H9 (cell line): Measurements from ENCODE around the gene CPNE7. TPM values are rescaled to one million over a fixed set of nuclear protein-coding genes. Genes with fewer than 3 reads are reported as not detected.

Experiments used
- DNase-seq: peaks from one replicate; pipeline ENCODE4 v3.0.0-alpha.2; 2017
- H2AFZ ChIP-seq: one replicate; pipeline ENCODE4 v1.6.1; 2013; ENCODE audit warnings: mild to moderate bottlenecking, low read length, control low read depth, moderate library complexity
- H2AK5ac ChIP-seq: 2 replicates; pipeline ENCODE4 v1.6.1; 2013; ENCODE audit warnings: low read length, control low read depth, mixed read lengths; ENCODE audit not compliant: insufficient read length
- H2BK120ac ChIP-seq: one replicate; pipeline ENCODE4 v1.6.1; 2013; ENCODE audit warnings: low read depth, mild to moderate bottlenecking, low read length, control low read depth, inconsistent platforms; ENCODE audit not compliant: poor library complexity, severe bottlenecking
- H2BK12ac ChIP-seq: 2 replicates; pipeline ENCODE4 v1.6.1; 2013; ENCODE audit warnings: low read length, control low read depth, mixed read lengths, low read depth; ENCODE audit not compliant: insufficient read length
- H2BK15ac ChIP-seq: 2 replicates; pipeline ENCODE4 v1.6.1; 2013; ENCODE audit warnings: low read depth, low read length, control low read depth
- H2BK20ac ChIP-seq: one replicate; pipeline ENCODE4 v1.6.1; 2013; ENCODE audit warnings: low read depth, mild to moderate bottlenecking, low read length, control low read depth, inconsistent platforms; ENCODE audit not compliant: poor library complexity, severe bottlenecking
- H2BK5ac ChIP-seq: 2 replicates; pipeline ENCODE4 v1.6.1; 2013; ENCODE audit warnings: low read length, control low read depth, mixed read lengths; ENCODE audit not compliant: insufficient read length
- H3K14ac ChIP-seq: 2 replicates; pipeline ENCODE4 v1.6.1; 2013; ENCODE audit warnings: low read length, control low read depth; ENCODE audit not compliant: insufficient read depth
- H3K18ac ChIP-seq: 2 replicates; pipeline ENCODE4 v1.6.1; 2013; ENCODE audit warnings: low read depth, mild to moderate bottlenecking, mixed read lengths, low read length, control low read depth; ENCODE audit not compliant: insufficient read length
- H3K23ac ChIP-seq: 2 replicates; pipeline ENCODE4 v1.6.1; 2013; ENCODE audit warnings: low read length, control low read depth, mixed read lengths, low read depth; ENCODE audit not compliant: insufficient read length
- H3K23me2 ChIP-seq: 2 replicates; pipeline ENCODE4 v1.6.1; 2013; ENCODE audit warnings: low read depth, mild to moderate bottlenecking, mixed read lengths, low read length, control low read depth; ENCODE audit not compliant: insufficient read length, poor library complexity, severe bottlenecking
- H3K27ac ChIP-seq: 2 replicates; pipeline ENCODE4 v1.5.1; 2013; ENCODE audit warnings: low read length, control low read depth, mixed read lengths, low read depth; ENCODE audit not compliant: insufficient read length
- H3K27me3 ChIP-seq: 2 replicates; pipeline ENCODE4 v1.6.1; 2013; ENCODE audit warnings: low read length, control low read depth, inconsistent platforms; ENCODE audit not compliant: insufficient read depth
- H3K4ac ChIP-seq: 2 replicates; pipeline ENCODE4 v1.6.1; 2013; ENCODE audit warnings: low read depth, mild to moderate bottlenecking, control low read depth, inconsistent platforms, low read length, moderate library complexity
- H3K4me1 ChIP-seq: 2 replicates; pipeline ENCODE4 v1.6.1; 2013; ENCODE audit warnings: low read length, control low read depth, inconsistent platforms; ENCODE audit not compliant: insufficient read depth
- H3K4me2 ChIP-seq: 2 replicates; pipeline ENCODE4 v1.6.1; 2013; ENCODE audit warnings: low read length, control low read depth, mixed read lengths; ENCODE audit not compliant: insufficient read length, insufficient read depth
- H3K56ac ChIP-seq: 2 replicates; pipeline ENCODE4 v1.6.1; 2013; ENCODE audit warnings: low read depth, mild to moderate bottlenecking, mixed read lengths, low read length, control low read depth; ENCODE audit not compliant: insufficient read length
- H3K79me1 ChIP-seq: 2 replicates; pipeline ENCODE4 v1.6.1; 2013; ENCODE audit warnings: low read depth, mild to moderate bottlenecking, moderate library complexity, low read length, control low read depth, inconsistent platforms; ENCODE audit not compliant: insufficient read depth, poor library complexity, severe bottlenecking
- H3K79me2 ChIP-seq: 2 replicates; pipeline ENCODE4 v1.6.1; 2013; ENCODE audit warnings: low read length, control low read depth, inconsistent platforms; ENCODE audit not compliant: insufficient read depth
- H3K9ac ChIP-seq: 2 replicates; pipeline ENCODE4 v1.6.1; 2013; ENCODE audit warnings: low read length, control low read depth, mixed read lengths; ENCODE audit not compliant: insufficient read length; ENCODE audit errors: extremely low read depth
- H3K9me3 ChIP-seq: one replicate; pipeline ENCODE4 v1.6.1; 2013; ENCODE audit warnings: low read depth, low read length, inconsistent platforms; ENCODE audit not compliant: control insufficient read depth
- H3T11ph ChIP-seq: one replicate; pipeline ENCODE4 v1.6.1; 2013; ENCODE audit warnings: mild to moderate bottlenecking, low read length, control low read depth, inconsistent platforms
- H4K20me1 ChIP-seq: one replicate; pipeline ENCODE4 v1.6.1; 2013; ENCODE audit not compliant: control insufficient read depth, insufficient read length, insufficient read depth
- H4K5ac ChIP-seq: 2 replicates; pipeline ENCODE4 v1.6.1; 2013; ENCODE audit warnings: low read depth, mild to moderate bottlenecking, mixed read lengths, low read length, control low read depth; ENCODE audit not compliant: insufficient read length
- H4K8ac ChIP-seq: replicated peaks from 2 replicates; pipeline ENCODE4 v1.6.1; 2013; ENCODE audit warnings: low read length, control low read depth, mixed read lengths, low read depth; ENCODE audit not compliant: insufficient read length
- H4K91ac ChIP-seq: 2 replicates; pipeline ENCODE4 v1.6.1; 2013; ENCODE audit warnings: low read depth, mild to moderate bottlenecking, moderate library complexity, mixed read lengths, low read length, control low read depth; ENCODE audit not compliant: insufficient read length
- H3K27ac Mint-ChIP-seq, 3 experiments: 2 replicates in 2 of 3; 3 replicates in 1 of 3; pipeline ENCODE4 v1.8.0; 2020 to 2021; ENCODE audit warnings: mixed read lengths in 3 of 3, mild to moderate bottlenecking in 1 of 3, moderate library complexity in 1 of 3
- H3K27me3 Mint-ChIP-seq: 2 replicates; pipeline ENCODE4 v1.8.0; 2021; ENCODE audit warnings: low read depth, mild to moderate bottlenecking, moderate library complexity, mixed read lengths
- H3K36me3 Mint-ChIP-seq, 3 experiments: 2 replicates in 2 of 3; 3 replicates in 1 of 3; pipeline ENCODE4 v1.8.0; 2020 to 2021; ENCODE audit warnings: low read depth in 3 of 3, mixed read lengths in 3 of 3; ENCODE audit not compliant: insufficient read depth in 1 of 3
- H3K4me1 Mint-ChIP-seq, 2 experiments: 2 replicates each; pipeline ENCODE4 v1.8.0; 2020; ENCODE audit warnings: mixed read lengths in 2 of 2
- H3K4me3 Mint-ChIP-seq, 2 experiments: 2 replicates in 1 of 2; 3 replicates in 1 of 2; pipeline ENCODE4 v1.8.0; 2020 to 2021; ENCODE audit warnings: mild to moderate bottlenecking in 2 of 2, mixed read lengths in 2 of 2, moderate library complexity in 1 of 2
- H3K9me3 Mint-ChIP-seq, 2 experiments: 2 replicates in 1 of 2; 3 replicates in 1 of 2; pipeline ENCODE4 v1.8.0; 2020; ENCODE audit warnings: mild to moderate bottlenecking in 2 of 2, mixed read lengths in 2 of 2, moderate library complexity in 1 of 2
- WGBS: extraction: QIAGEN DNeasy Blood & Tissue Kit; methylation state at CpG from one replicate; pipeline ENCODE4 v1.1.7; 2013; ENCODE audit warnings: missing lambda C conversion rate, low lambda C conversion rate, mixed read lengths; ENCODE audit not compliant: insufficient read length; ENCODE audit errors: extremely low coverage; 5-methylcytosine and 5-hydroxymethylcytosine counted together
- total RNA-seq: library from RNA; stranded (reverse); gene quantifications from 2 replicates; pipeline ENCODE4 v1.2.1, GENCODE V29; 2021
- TF ChIP-seq, protein P1 (sequence below): fragments of 200-600 bp; sonication (generic); conservative IDR thresholded peaks from 3 replicates; pipeline ENCODE4 v1.8.0; 2021; ENCODE audit warnings: antibody characterized with exemption, mild to moderate bottlenecking

CPNE7 gene
- total RNA-seq, 1 experiment from 2014 or later: 23.4 TPM

DNA sequence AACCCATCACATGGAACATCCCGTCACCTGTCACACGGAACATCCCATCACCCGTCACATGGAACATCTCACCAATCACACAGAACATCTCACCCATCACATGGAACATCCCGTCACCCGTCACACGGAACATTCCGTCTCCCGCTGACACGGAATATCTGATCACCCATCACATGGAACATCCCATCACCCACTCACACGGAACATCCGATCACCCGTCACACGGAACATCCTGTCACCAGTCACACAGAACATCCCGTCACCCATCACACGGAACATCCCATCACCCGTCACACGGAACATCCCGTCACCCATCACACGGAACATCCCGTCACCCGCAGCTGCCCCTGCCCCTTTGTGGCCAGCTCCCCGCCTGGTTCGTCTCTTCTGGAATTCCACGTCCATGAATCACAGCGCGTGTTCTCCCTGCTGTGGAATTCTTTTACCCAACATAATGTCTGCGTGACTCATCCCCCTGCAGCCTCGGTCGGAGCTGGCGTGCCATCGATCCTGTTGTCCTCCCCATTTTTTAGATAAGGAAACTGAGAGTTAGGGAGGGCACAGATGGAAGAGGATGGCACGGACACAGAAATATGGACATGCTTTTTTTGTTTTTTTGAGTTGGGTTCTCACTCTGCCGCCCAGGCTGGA, 5.6 kb downstream of the CPNE7 start:
- Histone ChIP-seq H4K5ac (no peak overlapping the region), H2BK5ac (no peak overlapping the region), H3K79me1 (no peaks in the 10 kb centered on the region), H2AK5ac (no peak overlapping the region), H4K8ac (no peak overlapping the region), H2BK20ac (no peak overlapping the region), H3K27ac (no peak overlapping the region), H2BK15ac (no peak overlapping the region), H3K56ac (no peak overlapping the region), H3K9ac (no peak overlapping the region), H3K23me2 (peaks cover 4% of the 10 kb centered on the region), H3K79me2 (no peaks in the 10 kb centered on the region), H2BK12ac (no peak overlapping the region), H4K91ac (no peak overlapping the region), H3K4me1 (no peaks in the 10 kb centered on the region), H3K9me3 (no peaks in the 10 kb centered on the region), H3T11ph (no peak overlapping the region), H3K23ac (no peak overlapping the region), H3K27me3 (peaks cover 3% of the 10 kb centered on the region; the same call in 1 of the 2 replicates), H3K4ac (no peak overlapping the region), H3K14ac (no peak overlapping the region), H2AFZ (no peak overlapping the region), H2BK120ac (no peak overlapping the region), H4K20me1 (no peaks in the 10 kb centered on the region), H3K18ac (no peak overlapping the region), H3K4me2 (no peak overlapping the region)
- H3K36me3 Mint-ChIP-seq: peaks cover 0 to 6% (median 4%) of the 10 kb centered on the region in 3 experiments; a peak in 5 of 7 replicates
- no CpG with 5 or more reads among the region's 33 CpGs for WGBS
- TF ChIP-seq, protein P1, sequence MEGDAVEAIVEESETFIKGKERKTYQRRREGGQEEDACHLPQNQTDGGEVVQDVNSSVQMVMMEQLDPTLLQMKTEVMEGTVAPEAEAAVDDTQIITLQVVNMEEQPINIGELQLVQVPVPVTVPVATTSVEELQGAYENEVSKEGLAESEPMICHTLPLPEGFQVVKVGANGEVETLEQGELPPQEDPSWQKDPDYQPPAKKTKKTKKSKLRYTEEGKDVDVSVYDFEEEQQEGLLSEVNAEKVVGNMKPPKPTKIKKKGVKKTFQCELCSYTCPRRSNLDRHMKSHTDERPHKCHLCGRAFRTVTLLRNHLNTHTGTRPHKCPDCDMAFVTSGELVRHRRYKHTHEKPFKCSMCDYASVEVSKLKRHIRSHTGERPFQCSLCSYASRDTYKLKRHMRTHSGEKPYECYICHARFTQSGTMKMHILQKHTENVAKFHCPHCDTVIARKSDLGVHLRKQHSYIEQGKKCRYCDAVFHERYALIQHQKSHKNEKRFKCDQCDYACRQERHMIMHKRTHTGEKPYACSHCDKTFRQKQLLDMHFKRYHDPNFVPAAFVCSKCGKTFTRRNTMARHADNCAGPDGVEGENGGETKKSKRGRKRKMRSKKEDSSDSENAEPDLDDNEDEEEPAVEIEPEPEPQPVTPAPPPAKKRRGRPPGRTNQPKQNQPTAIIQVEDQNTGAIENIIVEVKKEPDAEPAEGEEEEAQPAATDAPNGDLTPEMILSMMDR: no peak
- H3K4me1 Mint-ChIP-seq: no peaks in the 10 kb centered on the region
- no peak overlapping the region for H3K27ac Mint-ChIP-seq
- DNase-seq: no peak
- no peak overlapping the region for H3K4me3 Mint-ChIP-seq
- no peaks in the 10 kb centered on the region for H3K9me3 Mint-ChIP-seq
- H3K27me3 Mint-ChIP-seq: peaks cover 28% of the 10 kb centered on the region
